Left lung (tissue), 10 donors: ENCODE data around the gene CRIP3. TPM values are rescaled to one million over a fixed set of nuclear protein-coding genes. Genes with fewer than 3 reads are reported as not detected.
A peak's percentile ranks its signal among the peaks of the same experiment; 100 is the strongest.

Experiments used
- ATAC-seq: fragments of 200-7000 bp; cut with Tn5 transposase; one replicate; pipeline ENCODE4 v1.9.1; 2020; ENCODE audit warnings: moderate library complexity
- DNase-seq, 4 donors: peaks; one replicate each; pipeline ENCODE4 v3.0.0-alpha.2; 2013 to 2020
- H3K27ac ChIP-seq, 2 donors: fragments of 200-600 bp; sonication (generic) in 1 of 2; one replicate each; pipeline versions ENCODE4 v1.5.0 to v1.8.0; 2020 to 2021
- H3K27me3 ChIP-seq, 2 donors: fragments of 200-600 bp; sonication (generic) in 1 of 2; one replicate each; pipeline versions ENCODE4 v1.5.0 to v1.8.0; 2020 to 2021
- H3K36me3 ChIP-seq, 2 donors: fragments of 200-600 bp; sonication (generic) in 1 of 2; one replicate each; pipeline versions ENCODE4 v1.5.0 to v1.8.0; 2020 to 2021
- H3K4me1 ChIP-seq, 2 donors: fragments of 200-600 bp; one replicate each; pipeline ENCODE4 v1.8.0; 2021
- H3K4me3 ChIP-seq, 2 donors: fragments of 200-600 bp; sonication (generic) in 1 of 2; one replicate each; pipeline versions ENCODE4 v1.5.0 to v1.8.0; 2020 to 2021; ENCODE audit warnings: mild to moderate bottlenecking in 1 of 2
- H3K9me3 ChIP-seq, 2 donors: fragments of 200-600 bp; sonication (generic) in 1 of 2; one replicate each; pipeline versions ENCODE4 v1.5.0 to v1.8.0; 2020 to 2021
- intact Hi-C, 2 donors: fragments of 100-400 bp; cut with DNase I; formaldehyde crosslinking; loops; one replicate each; pipeline versions ENCODE4 v1.11.2 to v1.14.2; 2022
- polyA plus RNA-seq, 6 donors: library from polyadenylated mRNA; unstranded; fragments of 120-200 nt; gene quantifications; one replicate each; pipeline ENCODE4 v1.2.1, GENCODE V29; 2013; ENCODE audit not compliant: insufficient read length in 6 of 6
- total RNA-seq, 2 donors: library from RNA; stranded (reverse); fragmentation: NEBNext Ultra II Directional; extraction: Animal tissue kit (Norgen Biotek cat#: 25700); gene quantifications; one replicate each; pipeline ENCODE4 v1.2.1, GENCODE V29; 2021
- TF ChIP-seq, protein P1 (sequence below), 2 donors: fragments of 200-600 bp; sonication (generic) in 1 of 2; IDR thresholded peaks; one replicate each; pipeline versions ENCODE4 v1.5.0 to v1.8.0; 2021; ENCODE audit warnings: antibody characterized with exemption in 2 of 2
- donor health status: DM: no; HTN: yes; CAD: no.
- donor health status: DM: no; HTN: no; CAD: no.

Gene CRIP3
- total and polyA plus RNA-seq, 8 donors: 0.52 to 7.6 (median 3.8) TPM

DNA sequence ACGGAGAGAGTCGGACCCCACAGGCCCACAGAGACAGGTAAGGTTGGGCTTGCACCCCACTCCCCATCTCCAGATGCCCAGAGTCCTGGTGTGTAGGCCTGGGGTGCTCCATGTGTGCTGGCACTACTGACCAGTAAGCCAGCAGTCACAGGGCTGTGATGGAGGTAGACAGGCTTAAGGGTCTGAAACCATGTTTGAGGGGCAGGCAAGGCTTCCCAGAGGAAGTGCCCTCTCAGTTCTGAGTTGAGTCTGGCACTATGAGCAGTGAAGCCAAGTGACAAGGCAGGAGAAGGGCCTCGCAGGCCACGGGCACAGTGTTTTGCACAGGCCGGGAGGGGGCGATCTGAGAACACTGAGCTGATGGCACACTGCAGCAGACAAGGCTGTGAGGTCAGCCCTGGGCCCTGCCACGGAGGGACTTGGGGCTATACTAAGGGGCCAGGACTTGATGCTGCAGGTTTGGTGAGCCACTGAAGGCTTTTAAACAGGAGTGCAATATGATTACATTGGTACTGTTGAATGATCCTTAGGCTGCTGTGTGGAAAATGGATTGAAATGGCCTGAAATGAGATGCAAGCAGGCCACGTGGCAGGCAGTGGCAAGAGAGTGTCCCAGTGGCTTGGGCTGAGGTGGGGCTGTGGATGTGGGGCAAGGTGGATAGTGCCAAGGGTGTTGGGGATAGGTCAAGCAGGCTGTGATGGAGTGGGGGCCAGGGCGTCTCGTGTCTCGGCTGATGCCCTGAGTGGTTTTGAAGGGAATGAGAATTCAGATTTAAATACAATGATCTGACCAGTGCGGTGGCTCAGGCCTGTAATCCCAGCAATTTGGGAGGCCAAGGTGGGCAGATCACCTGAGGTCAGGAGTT is 45.1 kb downstream of the CRIP3 start:
- no peak overlapping the region for H3K27ac ChIP-seq
- H3K36me3 ChIP-seq: no peaks in the 10 kb centered on the region
- peaks cover 0 to 8% of the 10 kb centered on the region in 2 donors for H3K27me3 ChIP-seq
- no peaks in the 10 kb centered on the region for H3K9me3 ChIP-seq
- ATAC-seq (peak; percentile 94), DNase-seq (peak; percentile 46 to 91 (median 77))
- H3K4me3 ChIP-seq: no peak overlapping the region
- intact Hi-C loops: loop anchor here in 1 of 2 donors (10.0 kb wide), 1 partner anchor 241 kb away; no protein-coding TSS in a partner anchor
- TF ChIP-seq, protein P1, sequence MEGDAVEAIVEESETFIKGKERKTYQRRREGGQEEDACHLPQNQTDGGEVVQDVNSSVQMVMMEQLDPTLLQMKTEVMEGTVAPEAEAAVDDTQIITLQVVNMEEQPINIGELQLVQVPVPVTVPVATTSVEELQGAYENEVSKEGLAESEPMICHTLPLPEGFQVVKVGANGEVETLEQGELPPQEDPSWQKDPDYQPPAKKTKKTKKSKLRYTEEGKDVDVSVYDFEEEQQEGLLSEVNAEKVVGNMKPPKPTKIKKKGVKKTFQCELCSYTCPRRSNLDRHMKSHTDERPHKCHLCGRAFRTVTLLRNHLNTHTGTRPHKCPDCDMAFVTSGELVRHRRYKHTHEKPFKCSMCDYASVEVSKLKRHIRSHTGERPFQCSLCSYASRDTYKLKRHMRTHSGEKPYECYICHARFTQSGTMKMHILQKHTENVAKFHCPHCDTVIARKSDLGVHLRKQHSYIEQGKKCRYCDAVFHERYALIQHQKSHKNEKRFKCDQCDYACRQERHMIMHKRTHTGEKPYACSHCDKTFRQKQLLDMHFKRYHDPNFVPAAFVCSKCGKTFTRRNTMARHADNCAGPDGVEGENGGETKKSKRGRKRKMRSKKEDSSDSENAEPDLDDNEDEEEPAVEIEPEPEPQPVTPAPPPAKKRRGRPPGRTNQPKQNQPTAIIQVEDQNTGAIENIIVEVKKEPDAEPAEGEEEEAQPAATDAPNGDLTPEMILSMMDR (IDR thresholded peaks at IDR 0.05): peak; percentile 52 to 65
- H3K4me1 ChIP-seq: peaks cover 0 to 2% of the 10 kb centered on the region in 2 donors

DNA sequence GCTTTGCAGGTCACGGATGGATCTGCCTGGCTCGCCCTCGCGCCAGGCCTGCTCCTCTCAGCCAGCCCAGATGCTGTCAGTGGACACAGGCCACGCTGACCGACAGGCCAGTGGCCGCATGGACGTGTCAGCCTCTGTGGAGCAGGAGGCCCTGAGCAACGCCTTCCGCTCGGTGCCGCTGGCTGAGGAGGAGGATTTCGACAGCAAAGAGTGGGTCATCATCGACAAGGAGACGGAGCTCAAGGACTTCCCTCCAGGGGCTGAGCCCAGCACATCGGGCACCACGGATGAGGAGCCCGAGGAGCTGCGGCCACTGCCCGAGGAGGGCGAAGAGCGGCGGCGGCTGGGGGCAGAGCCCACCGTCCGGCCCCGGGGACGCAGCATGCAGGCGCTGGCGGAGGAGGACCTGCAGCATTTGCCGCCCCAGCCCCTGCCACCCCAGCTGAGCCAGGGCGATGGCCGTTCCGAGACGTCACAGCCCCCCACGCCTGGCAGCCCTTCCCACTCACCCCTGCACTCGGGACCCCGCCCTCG is 45.8 kb downstream of the CRIP3 start:
- Histone ChIP-seq H3K4me3 (no peak overlapping the region), H3K27me3 (peaks cover 0 to under 1% of the 10 kb centered on the region in 2 donors), H3K27ac (no peak overlapping the region), H3K4me1 (no peaks in the 10 kb centered on the region), H3K36me3 (no peaks in the 10 kb centered on the region), H3K9me3 (no peaks in the 10 kb centered on the region)
- intact Hi-C loops: loop anchor here in 1 of 2 donors (10.0 kb wide), 1 partner anchor 242 kb away; no protein-coding TSS in a partner anchor
- TF ChIP-seq, protein P1 (IDR thresholded peaks at IDR 0.05): no peak
- no peak for ATAC-seq
- DNase-seq: no peak

DNA sequence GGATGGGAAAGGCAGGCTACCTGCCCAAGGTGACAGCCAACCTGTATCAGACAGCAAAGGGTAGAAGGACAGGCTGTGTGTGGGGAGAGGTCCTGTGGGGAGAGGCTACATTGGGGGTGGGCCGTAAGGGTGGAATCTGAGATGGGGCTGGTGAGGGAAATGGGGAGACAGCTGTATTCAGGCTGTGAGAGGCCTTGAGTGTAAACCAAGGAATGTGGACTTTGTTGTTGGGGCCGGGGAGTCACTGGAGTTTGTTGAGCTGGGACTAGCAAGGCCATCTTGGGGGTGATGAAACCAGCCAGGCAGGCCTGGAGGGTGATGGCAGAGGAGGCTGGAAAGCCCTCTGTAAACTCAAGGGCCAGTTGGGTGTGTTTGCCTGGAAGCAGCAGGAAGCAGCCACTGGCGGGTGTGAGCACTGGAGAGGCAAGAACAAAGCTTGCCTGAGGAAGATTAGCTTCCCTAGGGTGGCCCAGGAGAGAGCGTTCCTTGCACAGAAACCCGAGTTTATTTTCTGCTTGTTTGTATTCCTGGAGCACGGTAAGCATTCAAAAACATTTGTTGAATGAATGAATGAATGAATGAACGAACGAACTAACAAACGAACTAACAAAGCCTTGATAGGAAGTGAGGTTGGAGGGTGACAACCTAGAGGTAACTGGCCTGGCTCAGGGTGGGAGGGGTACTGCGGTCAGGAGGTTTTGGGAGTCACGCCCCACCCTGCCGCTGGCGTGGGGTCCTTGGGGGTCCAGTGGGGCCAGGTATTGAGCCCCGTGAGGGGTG is 46.4 kb downstream of the CRIP3 start:
- DNase-seq: peak in 1 of 4 donors; percentile 40
- intact Hi-C loops: loop anchor here in 1 of 2 donors (10.0 kb wide), 1 partner anchor 243 kb away; no protein-coding TSS in a partner anchor
- peak; percentile 38 for ATAC-seq
- no peaks in the 10 kb centered on the region for H3K36me3 ChIP-seq
- H3K9me3 ChIP-seq: no peaks in the 10 kb centered on the region
- no peaks in the 10 kb centered on the region for H3K27me3 ChIP-seq
- TF ChIP-seq, protein P1 (IDR thresholded peaks at IDR 0.05): no peak
- H3K4me1 ChIP-seq: no peaks in the 10 kb centered on the region
- H3K4me3 ChIP-seq: no peak overlapping the region
- no peak overlapping the region for H3K27ac ChIP-seq

DNA sequence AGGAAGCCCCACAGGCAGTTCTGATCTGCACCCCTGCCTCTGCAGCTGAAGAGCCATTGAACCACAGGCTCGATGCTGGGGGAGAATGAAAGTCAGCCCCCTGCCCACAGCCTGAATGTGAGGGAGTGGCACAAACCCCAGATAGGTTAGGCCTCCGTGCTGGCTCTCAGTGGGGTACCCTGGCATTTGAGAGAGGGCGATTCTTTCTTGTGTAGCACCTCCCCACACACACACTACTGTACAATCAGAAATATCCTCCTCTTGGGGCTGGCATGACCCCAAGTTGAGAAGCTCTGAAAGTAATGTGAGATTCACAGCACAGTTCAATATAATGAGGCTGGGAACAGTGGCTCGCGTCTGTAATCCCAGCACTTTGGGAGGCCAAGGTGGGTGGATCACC is 47.4 kb downstream of the CRIP3 start:
- DNase-seq: no peak
- TF ChIP-seq, protein P1 (IDR thresholded peaks at IDR 0.05): no peak
- Histone ChIP-seq H3K9me3 (no peaks in the 10 kb centered on the region), H3K27me3 (no peaks in the 10 kb centered on the region), H3K27ac (no peak overlapping the region), H3K4me3 (no peak overlapping the region), H3K4me1 (no peaks in the 10 kb centered on the region), H3K36me3 (no peaks in the 10 kb centered on the region)
- no peak for ATAC-seq
- intact Hi-C loops: loop anchor here in 1 of 2 donors (10.0 kb wide), 1 partner anchor 244 kb away; no protein-coding TSS in a partner anchor
